Measurements from ENCODE around the gene EPYC. TPM values are rescaled to one million over a fixed set of nuclear protein-coding genes. Genes with fewer than 3 reads are reported as not detected.
A peak's percentile ranks its signal among the peaks of the same experiment; 100 is the strongest.

The EPYC gene
- total and polyA plus RNA-seq, 2 of the 13 experiments (the other 11 are each of a cell fraction or from before 2014, with no cell fraction given): not detected

DNA sequence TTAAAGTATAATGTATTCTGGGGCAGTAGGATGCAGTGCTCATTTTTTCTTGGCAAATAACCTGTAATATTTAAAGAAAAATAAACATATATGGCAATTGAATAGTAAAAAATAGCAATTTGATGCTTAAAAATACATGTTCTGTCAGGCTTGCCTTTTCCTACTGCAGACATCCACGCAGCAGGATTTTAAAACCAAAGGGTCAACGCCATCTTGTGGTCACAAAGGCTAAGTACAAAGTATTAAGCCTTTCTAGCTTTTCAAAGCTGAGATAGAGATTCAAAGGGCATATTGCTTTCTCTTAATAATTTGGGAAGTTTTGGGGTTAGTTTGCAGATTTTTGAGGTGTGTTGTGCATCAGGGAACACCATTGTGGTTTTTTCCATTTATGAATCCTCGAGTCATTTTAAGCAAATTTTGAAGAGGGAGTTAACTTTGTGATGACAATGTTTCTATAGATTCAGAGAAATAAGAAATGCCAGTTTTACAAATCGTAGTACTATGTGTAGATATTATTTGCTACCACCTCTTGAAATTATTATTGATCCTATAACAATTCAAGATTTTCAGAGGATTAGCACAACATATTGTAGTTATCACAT is 45.1 kb downstream of the EPYC start:
- Histone ChIP-seq H3K27ac (ENCODE audit: extremely low read length, insufficient read depth, low read length) (no peak overlapping the region), H4K20me1 (ENCODE audit: insufficient read depth, low read length) (no peaks in the 10 kb centered on the region), H3K79me2 (ENCODE audit: insufficient read depth, low read length) (no peaks in the 10 kb centered on the region), H3K4me3 (replicated peaks in 1 of 3; ENCODE audit: insufficient read depth in 1 of 3, low read depth in 2 of 3, low read length in 3 of 3) (no peak overlapping the region), H3K9me3 (ENCODE audit: low read length) (no peaks in the 10 kb centered on the region), H3K9ac (ENCODE audit: insufficient read depth, low read depth, low read length) (no peak overlapping the region), H3K27me3 (ENCODE audit: control insufficient read depth in 1 of 2, insufficient read depth in 2 of 2, low read length in 2 of 2) (no peaks in the 10 kb centered on the region), H3K4me1 (ENCODE audit: insufficient read depth, low read length) (no peaks in the 10 kb centered on the region), H2AFZ (ENCODE audit: low read length) (no peak overlapping the region), H3K36me3 (replicated peaks in 1 of 2; ENCODE audit: control insufficient read depth in 1 of 2, insufficient read depth in 2 of 2, low read length in 2 of 2) (no peaks in the 10 kb centered on the region), H3K4me2 (ENCODE audit: low read depth, low read length) (no peak overlapping the region)
- BruUV-seq (replicated peaks): no TSS peak
- in situ Hi-C loops (cut with HindIII; ENCODE audit: extremely low pct_ligation_motif_present, low pct_unique_long_range_greater_than_20kb): loop anchor here (25.0 kb wide), 1 partner anchor 378 kb away; no protein-coding TSS in a partner anchor
- ChIA-PET POLR2A (no interaction called here), CTCF (ENCODE audit: low intra/inter-chr PET ratio, low total read pairs) (interaction anchor here (1.9 kb wide), 1 partner anchor 15 kb away, joined by 11 read pairs; no protein-coding TSS in a partner anchor)
- DNase-seq (ENCODE audit: low spot score): peak; percentile 26
- WGBS (ENCODE audit: low lambda C conversion rate): 0% methylated on average over 4 of the region's 4 CpGs
- FAIRE-seq: peak; percentile 52
- TF ChIP-seq SMC3 (IDR thresholded peaks at IDR 0.05; ENCODE audit: low read length) (peak; percentile 23; the same call in 1 of the 2 replicates), STAG1 (CRISPR knock-in tag; IDR thresholded peaks at IDR 0.05) (peak; percentile 56)
- TF ChIP-seq, protein P1, sequence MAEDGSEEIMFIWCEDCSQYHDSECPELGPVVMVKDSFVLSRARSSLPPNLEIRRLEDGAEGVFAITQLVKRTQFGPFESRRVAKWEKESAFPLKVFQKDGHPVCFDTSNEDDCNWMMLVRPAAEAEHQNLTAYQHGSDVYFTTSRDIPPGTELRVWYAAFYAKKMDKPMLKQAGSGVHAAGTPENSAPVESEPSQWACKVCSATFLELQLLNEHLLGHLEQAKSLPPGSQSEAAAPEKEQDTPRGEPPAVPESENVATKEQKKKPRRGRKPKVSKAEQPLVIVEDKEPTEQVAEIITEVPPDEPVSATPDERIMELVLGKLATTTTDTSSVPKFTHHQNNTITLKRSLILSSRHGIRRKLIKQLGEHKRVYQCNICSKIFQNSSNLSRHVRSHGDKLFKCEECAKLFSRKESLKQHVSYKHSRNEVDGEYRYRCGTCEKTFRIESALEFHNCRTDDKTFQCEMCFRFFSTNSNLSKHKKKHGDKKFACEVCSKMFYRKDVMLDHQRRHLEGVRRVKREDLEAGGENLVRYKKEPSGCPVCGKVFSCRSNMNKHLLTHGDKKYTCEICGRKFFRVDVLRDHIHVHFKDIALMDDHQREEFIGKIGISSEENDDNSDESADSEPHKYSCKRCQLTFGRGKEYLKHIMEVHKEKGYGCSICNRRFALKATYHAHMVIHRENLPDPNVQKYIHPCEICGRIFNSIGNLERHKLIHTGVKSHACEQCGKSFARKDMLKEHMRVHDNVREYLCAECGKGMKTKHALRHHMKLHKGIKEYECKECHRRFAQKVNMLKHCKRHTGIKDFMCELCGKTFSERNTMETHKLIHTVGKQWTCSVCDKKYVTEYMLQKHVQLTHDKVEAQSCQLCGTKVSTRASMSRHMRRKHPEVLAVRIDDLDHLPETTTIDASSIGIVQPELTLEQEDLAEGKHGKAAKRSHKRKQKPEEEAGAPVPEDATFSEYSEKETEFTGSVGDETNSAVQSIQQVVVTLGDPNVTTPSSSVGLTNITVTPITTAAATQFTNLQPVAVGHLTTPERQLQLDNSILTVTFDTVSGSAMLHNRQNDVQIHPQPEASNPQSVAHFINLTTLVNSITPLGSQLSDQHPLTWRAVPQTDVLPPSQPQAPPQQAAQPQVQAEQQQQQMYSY (CRISPR knock-in tag; IDR thresholded peaks at IDR 0.05): no peak
- TF ChIP-seq, protein P2, sequence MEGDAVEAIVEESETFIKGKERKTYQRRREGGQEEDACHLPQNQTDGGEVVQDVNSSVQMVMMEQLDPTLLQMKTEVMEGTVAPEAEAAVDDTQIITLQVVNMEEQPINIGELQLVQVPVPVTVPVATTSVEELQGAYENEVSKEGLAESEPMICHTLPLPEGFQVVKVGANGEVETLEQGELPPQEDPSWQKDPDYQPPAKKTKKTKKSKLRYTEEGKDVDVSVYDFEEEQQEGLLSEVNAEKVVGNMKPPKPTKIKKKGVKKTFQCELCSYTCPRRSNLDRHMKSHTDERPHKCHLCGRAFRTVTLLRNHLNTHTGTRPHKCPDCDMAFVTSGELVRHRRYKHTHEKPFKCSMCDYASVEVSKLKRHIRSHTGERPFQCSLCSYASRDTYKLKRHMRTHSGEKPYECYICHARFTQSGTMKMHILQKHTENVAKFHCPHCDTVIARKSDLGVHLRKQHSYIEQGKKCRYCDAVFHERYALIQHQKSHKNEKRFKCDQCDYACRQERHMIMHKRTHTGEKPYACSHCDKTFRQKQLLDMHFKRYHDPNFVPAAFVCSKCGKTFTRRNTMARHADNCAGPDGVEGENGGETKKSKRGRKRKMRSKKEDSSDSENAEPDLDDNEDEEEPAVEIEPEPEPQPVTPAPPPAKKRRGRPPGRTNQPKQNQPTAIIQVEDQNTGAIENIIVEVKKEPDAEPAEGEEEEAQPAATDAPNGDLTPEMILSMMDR (CRISPR knock-in tag; IDR thresholded peaks at IDR 0.05): peak; percentile 69
- ATAC-seq: peak; percentile 74
- intact Hi-C loops (cut with micrococcal nuclease; ENCODE audit: unreplicated experiment): no loop called here
